HG02885 (cell line): Measurements from ENCODE around the gene ANKRD12.

Source experiments
- ATAC-seq: cut with Tn5 transposase; IDR thresholded peaks from one replicate; pipeline ENCODE4 v1.9.1; 2021; ENCODE audit warnings: mild to moderate bottlenecking; ENCODE audit not compliant: unreplicated experiment, poor library complexity

ANKRD12 gene

GRCh38 chr18:9105420-9105819 lies 31.2 kb upstream of the ANKRD12 start:
- no peak for ATAC-seq

- ATAC-seq, result no peak
Measured at GRCh38 chr18:9106094-9106493, 30.5 kb upstream of the ANKRD12 start.

GRCh38 chr18:9106800-9107584 lies 29.6 kb upstream of the ANKRD12 start:
- ATAC-seq, result no peak

GRCh38 chr18:9108911-9109310 lies 27.7 kb upstream of the ANKRD12 start:
- no peak for ATAC-seq

- no peak for ATAC-seq
Measured at GRCh38 chr18:9109523-9109922, 27.1 kb upstream of the ANKRD12 start.

GRCh38 chr18:9113468-9114149 lies 23.0 kb upstream of the ANKRD12 start:
- ATAC-seq, result no peak

- ATAC-seq, result no peak
Measured at GRCh38 chr18:9115984-9116383, 20.6 kb upstream of the ANKRD12 start.

GRCh38 chr18:9117980-9118841 lies 18.4 kb upstream of the ANKRD12 start:
- no peak for ATAC-seq

GRCh38 chr18:9120796-9121195 lies 15.8 kb upstream of the ANKRD12 start:
- ATAC-seq, result no peak

- ATAC-seq, result no peak
Measured at GRCh38 chr18:9123520-9123919, 13.1 kb upstream of the ANKRD12 start.

GRCh38 chr18:9124824-9125223 lies 11.8 kb upstream of the ANKRD12 start:
- no peak for ATAC-seq

GRCh38 chr18:9126337-9126736 lies 10.2 kb upstream of the ANKRD12 start:
- ATAC-seq, result no peak

- no peak for ATAC-seq
Measured at GRCh38 chr18:9130195-9130594, 6.4 kb upstream of the ANKRD12 start.

GRCh38 chr18:9130806-9131205 lies 5.8 kb upstream of the ANKRD12 start:
- no peak for ATAC-seq

GRCh38 chr18:9132628-9133027 lies 4.0 kb upstream of the ANKRD12 start:
- ATAC-seq, result no peak

GRCh38 chr18:9133225-9133624 lies 3.4 kb upstream of the ANKRD12 start:
- ATAC-seq, result no peak

- ATAC-seq, result no peak
Measured at GRCh38 chr18:9135081-9135911, 1.3 kb upstream of the ANKRD12 start.

GRCh38 chr18:9135912-9136314 lies 668 bp upstream of the ANKRD12 start:
- ATAC-seq, result peak; percentile 24

GRCh38 chr18:9137168-9138066 lies 836 bp downstream of the ANKRD12 start:
- ATAC-seq, result peak; percentile 40
